A204.1 (cell line): ENCODE data around the gene AMY2B.
"Not testable (repeated sequence)": the region's sequence is repeated elsewhere in the genome, so short reads cannot be mapped to it uniquely, and the experiment has no call there.

Experiments
- FAIRE-seq: peaks from 2 replicates; lab custom pipeline; 2012; peaks lifted over from hg19 to GRCh38; lab: Jason Lieb, UNC

AMY2B gene

GRCh38 chr1:103627436-103627835, 56.0 kb downstream of the AMY2B start:
- not testable (repeated sequence) for FAIRE-seq
